ENCODE data around the gene PRR36. TPM values are rescaled to one million over a fixed set of nuclear protein-coding genes. Genes with fewer than 3 reads are reported as not detected.

The PRR36 gene
- total and polyA plus RNA-seq, 7 experiments from 2014 or later = 0.08 to 1.2 (median 0.11) TPM; not detected in 1

GRCh38 chr19:7856679-7857663, 17.2 kb downstream of the PRR36 start:
- Histone ChIP-seq H3K36me3 (ENCODE audit: control insufficient read depth in 2 of 3, insufficient read depth in 3 of 3, low read length in 3 of 3) (no peaks in the 10 kb centered on the region), H3K4me3 (ENCODE audit: low read length) (no peak overlapping the region), H3K4me1 (ENCODE audit: control insufficient read depth in 2 of 2, insufficient read depth in 2 of 2, low read length in 2 of 2) (peaks cover 3 to 20% of the 10 kb centered on the region in 2 donors), H3K9me3 (ENCODE audit: control insufficient read depth in 2 of 3, low read length in 3 of 3) (no peaks in the 10 kb centered on the region), H3K27ac (ENCODE audit: low read depth, low read length) (no peak overlapping the region), H3K27me3 (ENCODE audit: control insufficient read depth in 2 of 2, insufficient read depth in 2 of 2, low read length in 2 of 2) (no peaks in the 10 kb centered on the region)
- DNase-seq = no peak
- Mint-ChIP-seq H3K4me3 (peak overlapping the region in 1 of 10 donors; percentile 46), H3K27me3 (peaks cover 0 to 13% (median 0%) of the 10 kb centered on the region in 5 donors), H3K4me1 (peaks cover 0 to 13% (median 8%) of the 10 kb centered on the region in 7 donors), H3K36me3 (no peaks in the 10 kb centered on the region), H3K27ac (no peak overlapping the region), H3K9me3 (peaks cover 0 to 1% (median 0%) of the 10 kb centered on the region in 11 donors)
- ATAC-seq = no peak
- POLR2A ChIA-PET = interaction anchor here (2.5 kb wide), 1 partner anchor 12 kb away, joined by 7 read pairs; no protein-coding TSS in a partner anchor
- CTCF ChIA-PET = no interaction called here
- intact Hi-C loops (cut with micrococcal nuclease) = no loop called here

GRCh38 chr19:7856109-7856591, 18.0 kb downstream of the PRR36 start:
- CTCF ChIA-PET = no interaction called here
- peaks cover 0 to 8% (median 0%) of the 10 kb centered on the region in 5 donors for H3K27me3 Mint-ChIP-seq
- peaks cover 0 to 10% (median 7%) of the 10 kb centered on the region in 7 donors for H3K4me1 Mint-ChIP-seq

GRCh38 chr19:7855426-7856108, 18.6 kb downstream of the PRR36 start:
- Histone ChIP-seq H3K36me3 (ENCODE audit: control insufficient read depth in 2 of 3, insufficient read depth in 3 of 3, low read length in 3 of 3) (no peaks in the 10 kb centered on the region), H3K27me3 (ENCODE audit: control insufficient read depth in 2 of 2, insufficient read depth in 2 of 2, low read length in 2 of 2) (no peaks in the 10 kb centered on the region), H3K9me3 (ENCODE audit: control insufficient read depth in 2 of 3, low read length in 3 of 3) (no peaks in the 10 kb centered on the region), H3K4me3 (ENCODE audit: low read length) (no peak overlapping the region), H3K4me1 (ENCODE audit: control insufficient read depth in 2 of 2, insufficient read depth in 2 of 2, low read length in 2 of 2) (peaks cover 3 to 7% of the 10 kb centered on the region in 2 donors), H3K27ac (ENCODE audit: low read depth, low read length) (no peak overlapping the region)
- CTCF ChIA-PET = interaction anchor here (0.7 kb wide), 1 partner anchor 147 kb away, joined by 7 read pairs; no protein-coding TSS in a partner anchor
- peaks cover 0 to 1% (median 0%) of the 10 kb centered on the region in 11 donors for H3K9me3 Mint-ChIP-seq
- H3K4me3 Mint-ChIP-seq = no peak overlapping the region
- DNase-seq (no peak), ATAC-seq (no peak)
- intact Hi-C loops (cut with micrococcal nuclease) = no loop called here
- no peaks in the 10 kb centered on the region for H3K36me3 Mint-ChIP-seq
- peaks cover 0 to 2% (median 0%) of the 10 kb centered on the region in 5 donors for H3K27me3 Mint-ChIP-seq
- H3K4me1 Mint-ChIP-seq = peaks cover 0 to 10% (median 5%) of the 10 kb centered on the region in 7 donors
- POLR2A ChIA-PET = no interaction called here
- H3K27ac Mint-ChIP-seq = no peak overlapping the region

More at GRCh38 chr19:7856109-7856591, 18.0 kb downstream of the PRR36 start:
- no peak overlapping the region for H3K4me3 ChIP-seq (ENCODE audit: low read length)
- no peaks in the 10 kb centered on the region for H3K36me3 Mint-ChIP-seq
- peaks cover 0 to 1% (median 0%) of the 10 kb centered on the region in 11 donors for H3K9me3 Mint-ChIP-seq
- POLR2A ChIA-PET = no interaction called here
- H3K4me1 ChIP-seq (ENCODE audit: control insufficient read depth in 2 of 2, insufficient read depth in 2 of 2, low read length in 2 of 2) = peaks cover 3 to 12% of the 10 kb centered on the region in 2 donors
- H3K27ac Mint-ChIP-seq = no peak overlapping the region
- no peak for ATAC-seq
- no peak overlapping the region for H3K27ac ChIP-seq (ENCODE audit: low read depth, low read length)
- no peaks in the 10 kb centered on the region for H3K9me3 ChIP-seq (ENCODE audit: control insufficient read depth in 2 of 3, low read length in 3 of 3)
- H3K36me3 ChIP-seq (ENCODE audit: control insufficient read depth in 2 of 3, insufficient read depth in 3 of 3, low read length in 3 of 3) = no peaks in the 10 kb centered on the region
- H3K27me3 ChIP-seq (ENCODE audit: control insufficient read depth in 2 of 2, insufficient read depth in 2 of 2, low read length in 2 of 2) = no peaks in the 10 kb centered on the region
- intact Hi-C loops (cut with micrococcal nuclease) = no loop called here
- DNase-seq = no peak
- H3K4me3 Mint-ChIP-seq = no peak overlapping the region

- Mint-ChIP-seq H3K27me3 (no peaks in the 10 kb centered on the region), H3K4me1 (peaks cover 0 to 8% (median 5%) of the 10 kb centered on the region in 7 donors), H3K36me3 (no peaks in the 10 kb centered on the region), H3K27ac (no peak overlapping the region), H3K4me3 (peak overlapping the region in 1 of 10 donors; percentile 33), H3K9me3 (peaks cover 0 to 1% (median 0%) of the 10 kb centered on the region in 11 donors)
- ATAC-seq (no peak), DNase-seq (no peak)
- intact Hi-C loops (cut with micrococcal nuclease) = loop anchor here (1.0 kb wide), 5 partner anchors 16 to 149 kb away; partner anchors contain the start of genes MAP2K7 (in 1 of the 2) and TIMM44 (in 1 of the 2)
- Histone ChIP-seq H3K9me3 (ENCODE audit: control insufficient read depth in 2 of 3, low read length in 3 of 3) (no peaks in the 10 kb centered on the region), H3K27ac (ENCODE audit: low read depth, low read length) (no peak overlapping the region), H3K4me3 (ENCODE audit: low read length) (no peak overlapping the region), H3K36me3 (ENCODE audit: control insufficient read depth in 2 of 3, insufficient read depth in 3 of 3, low read length in 3 of 3) (no peaks in the 10 kb centered on the region), H3K4me1 (ENCODE audit: control insufficient read depth in 2 of 2, insufficient read depth in 2 of 2, low read length in 2 of 2) (peaks cover 3 to 7% of the 10 kb centered on the region in 2 donors), H3K27me3 (ENCODE audit: control insufficient read depth in 2 of 2, insufficient read depth in 2 of 2, low read length in 2 of 2) (no peaks in the 10 kb centered on the region)
- POLR2A ChIA-PET = interaction anchor here (0.7 kb wide), 1 partner anchor 69 kb away, joined by 3 read pairs; no protein-coding TSS in a partner anchor
- CTCF ChIA-PET = interaction anchor here (1.0 to 2.8 kb wide), 2 partner anchors 15 to 23 kb away, joined by 6 to 13 read pairs; no protein-coding TSS in a partner anchor
Observed at GRCh38 chr19:7853770-7854128, 20.4 kb downstream of the PRR36 start.

- peaks cover 3 to 7% of the 10 kb centered on the region in 2 donors for H3K4me1 ChIP-seq (ENCODE audit: control insufficient read depth in 2 of 2, insufficient read depth in 2 of 2, low read length in 2 of 2)
- no peak overlapping the region for H3K4me3 ChIP-seq (ENCODE audit: low read length)
- no peaks in the 10 kb centered on the region for H3K9me3 ChIP-seq (ENCODE audit: control insufficient read depth in 2 of 3, low read length in 3 of 3)
- POLR2A ChIA-PET = interaction anchor here (0.7 to 0.9 kb wide), 2 partner anchors 16 to 69 kb away, joined by 3 read pairs; no protein-coding TSS in a partner anchor
- no peaks in the 10 kb centered on the region for H3K36me3 ChIP-seq (ENCODE audit: control insufficient read depth in 2 of 3, insufficient read depth in 3 of 3, low read length in 3 of 3)
- H3K27ac Mint-ChIP-seq = peak overlapping the region in 1 of 9 donors; percentile 52
- H3K9me3 Mint-ChIP-seq = peaks cover 0 to 1% (median 0%) of the 10 kb centered on the region in 11 donors
- H3K27ac ChIP-seq (ENCODE audit: low read depth, low read length) = no peak overlapping the region
- no peaks in the 10 kb centered on the region for H3K27me3 ChIP-seq (ENCODE audit: control insufficient read depth in 2 of 2, insufficient read depth in 2 of 2, low read length in 2 of 2)
- CTCF ChIA-PET = interaction anchor here (0.6 to 2.8 kb wide), 8 partner anchors 9 to 345 kb away, joined by 3 to 13 read pairs (median 3); no protein-coding TSS in a partner anchor
- H3K36me3 Mint-ChIP-seq = no peaks in the 10 kb centered on the region
- intact Hi-C loops (cut with micrococcal nuclease) = loop anchor here (1.0 kb wide), 5 partner anchors 16 to 149 kb away; partner anchors contain the start of genes MAP2K7 (in 1 of the 2) and TIMM44 (in 1 of the 2)
- H3K4me1 Mint-ChIP-seq = peaks cover 0 to 8% (median 5%) of the 10 kb centered on the region in 7 donors
- no peaks in the 10 kb centered on the region for H3K27me3 Mint-ChIP-seq
- peak overlapping the region in 1 of 10 donors; percentile 33 for H3K4me3 Mint-ChIP-seq
- DNase-seq (peak; percentile 38 to 76 (median 51)), ATAC-seq (peak; percentile 87)
Observed at GRCh38 chr19:7852851-7853769, 21.1 kb downstream of the PRR36 start.
